ENCODE measurements around the gene CAMK4. TPM values are rescaled to one million over a fixed set of nuclear protein-coding genes. Genes with fewer than 3 reads are reported as not detected.

CAMK4 gene
- total RNA-seq, 4 donors from 2014 or later, result 0.19 to 1.1 (median 0.56) TPM

DNA sequence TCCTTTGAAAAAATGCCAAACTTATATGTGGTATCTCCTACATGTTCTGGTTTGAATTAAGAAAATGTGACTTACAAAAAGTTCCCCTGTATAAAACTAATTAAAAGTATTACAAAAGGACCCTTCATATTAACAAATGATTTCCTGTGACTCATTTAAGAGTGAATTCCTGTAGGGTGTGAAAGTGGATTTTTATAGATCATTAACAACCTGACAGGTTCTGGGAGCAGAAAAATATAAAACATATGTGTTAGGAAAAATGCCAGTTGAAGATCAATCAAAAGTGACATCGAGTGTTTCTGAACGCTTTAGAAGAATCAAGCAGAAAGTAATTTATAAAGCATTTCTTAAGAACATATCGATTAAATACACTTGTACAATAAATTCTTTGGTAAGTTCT is 35.5 kb downstream of the CAMK4 start:
- TF ChIP-seq, protein P1, sequence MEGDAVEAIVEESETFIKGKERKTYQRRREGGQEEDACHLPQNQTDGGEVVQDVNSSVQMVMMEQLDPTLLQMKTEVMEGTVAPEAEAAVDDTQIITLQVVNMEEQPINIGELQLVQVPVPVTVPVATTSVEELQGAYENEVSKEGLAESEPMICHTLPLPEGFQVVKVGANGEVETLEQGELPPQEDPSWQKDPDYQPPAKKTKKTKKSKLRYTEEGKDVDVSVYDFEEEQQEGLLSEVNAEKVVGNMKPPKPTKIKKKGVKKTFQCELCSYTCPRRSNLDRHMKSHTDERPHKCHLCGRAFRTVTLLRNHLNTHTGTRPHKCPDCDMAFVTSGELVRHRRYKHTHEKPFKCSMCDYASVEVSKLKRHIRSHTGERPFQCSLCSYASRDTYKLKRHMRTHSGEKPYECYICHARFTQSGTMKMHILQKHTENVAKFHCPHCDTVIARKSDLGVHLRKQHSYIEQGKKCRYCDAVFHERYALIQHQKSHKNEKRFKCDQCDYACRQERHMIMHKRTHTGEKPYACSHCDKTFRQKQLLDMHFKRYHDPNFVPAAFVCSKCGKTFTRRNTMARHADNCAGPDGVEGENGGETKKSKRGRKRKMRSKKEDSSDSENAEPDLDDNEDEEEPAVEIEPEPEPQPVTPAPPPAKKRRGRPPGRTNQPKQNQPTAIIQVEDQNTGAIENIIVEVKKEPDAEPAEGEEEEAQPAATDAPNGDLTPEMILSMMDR (IDR thresholded peaks at IDR 0.05; ENCODE audit: low read depth), result no peak

DNA sequence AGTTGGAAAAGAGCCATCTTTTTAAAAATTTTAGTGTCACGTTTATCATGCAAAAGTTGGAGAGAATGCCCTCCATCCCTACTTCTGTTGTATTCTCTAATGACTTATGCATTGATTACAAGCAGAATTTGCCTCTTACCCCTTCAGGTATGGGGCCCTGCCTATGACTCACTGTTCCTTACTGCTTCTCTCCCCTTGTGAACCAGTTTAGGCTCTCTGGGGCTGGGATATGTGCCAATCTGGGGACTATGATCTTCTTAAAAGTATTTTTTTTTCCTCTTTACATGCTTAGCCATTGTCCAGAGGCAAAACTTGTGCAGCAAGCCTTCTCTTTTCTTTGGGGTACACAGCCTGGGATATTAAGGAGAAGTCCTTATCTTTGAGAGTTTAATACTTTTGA is 37.4 kb downstream of the CAMK4 start:
- TF ChIP-seq, protein P1 (IDR thresholded peaks at IDR 0.05; ENCODE audit: low read depth), result no peak

DNA sequence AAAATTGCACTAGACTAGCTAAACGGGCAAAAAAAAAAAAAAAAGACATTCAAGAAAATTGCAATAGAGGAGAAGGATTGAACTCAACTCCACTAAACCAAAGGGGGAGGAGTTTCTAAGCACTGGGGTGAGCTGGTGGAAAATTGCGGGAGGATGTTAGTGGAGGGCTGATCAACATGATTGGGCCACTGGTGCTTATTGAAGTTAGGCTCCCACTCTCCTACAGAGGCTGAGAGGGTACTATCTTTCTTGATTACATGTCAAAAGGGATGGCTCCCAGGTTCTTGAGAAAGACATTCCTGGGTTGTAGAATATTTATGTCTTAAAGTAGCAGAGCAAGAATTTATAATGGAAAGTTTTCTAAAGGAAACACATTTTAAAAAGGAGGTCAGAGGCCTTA is 38.0 kb downstream of the CAMK4 start:
- TF ChIP-seq, protein P1 (IDR thresholded peaks at IDR 0.05; ENCODE audit: low read depth), result no peak

DNA sequence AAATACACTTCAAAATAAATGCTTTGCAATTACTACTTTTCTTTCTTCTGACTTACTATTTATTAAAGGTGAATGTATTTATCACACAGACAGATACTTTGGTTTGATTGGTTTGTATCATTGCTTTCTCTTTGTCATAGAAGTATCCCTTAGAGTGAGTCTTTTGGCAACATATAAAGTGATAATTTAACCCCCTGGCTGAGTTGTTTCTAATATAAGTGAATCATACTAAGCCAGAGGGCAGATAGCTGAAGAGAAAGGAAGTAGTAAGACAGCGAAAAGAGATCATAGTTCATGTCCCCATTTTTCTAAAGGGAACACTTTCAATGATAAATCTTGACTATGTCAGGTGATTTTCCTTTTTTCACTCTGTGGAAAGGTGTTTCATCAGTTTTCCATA is 38.6 kb downstream of the CAMK4 start:
- TF ChIP-seq, protein P1 (IDR thresholded peaks at IDR 0.05; ENCODE audit: low read depth), result no peak

DNA sequence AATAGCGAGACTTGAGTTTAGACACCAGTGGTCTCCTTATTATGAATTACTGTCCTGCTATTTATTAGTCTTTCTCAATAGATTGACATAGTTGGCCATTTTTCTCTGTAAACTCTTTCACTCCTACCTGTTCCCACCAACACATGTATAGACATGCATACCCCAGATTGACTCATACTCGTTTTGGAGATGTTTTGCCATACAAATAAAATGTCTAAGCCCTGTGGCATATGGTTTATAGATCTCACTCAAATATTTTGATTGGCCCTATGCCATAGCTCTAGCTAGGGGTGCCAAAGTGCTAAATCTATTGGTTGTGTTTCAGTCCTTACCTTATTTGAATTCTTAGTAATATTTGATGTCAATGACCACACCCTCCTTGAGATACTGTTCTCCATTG is 42.3 kb downstream of the CAMK4 start:
- TF ChIP-seq, protein P1 (IDR thresholded peaks at IDR 0.05; ENCODE audit: low read depth), result no peak

DNA sequence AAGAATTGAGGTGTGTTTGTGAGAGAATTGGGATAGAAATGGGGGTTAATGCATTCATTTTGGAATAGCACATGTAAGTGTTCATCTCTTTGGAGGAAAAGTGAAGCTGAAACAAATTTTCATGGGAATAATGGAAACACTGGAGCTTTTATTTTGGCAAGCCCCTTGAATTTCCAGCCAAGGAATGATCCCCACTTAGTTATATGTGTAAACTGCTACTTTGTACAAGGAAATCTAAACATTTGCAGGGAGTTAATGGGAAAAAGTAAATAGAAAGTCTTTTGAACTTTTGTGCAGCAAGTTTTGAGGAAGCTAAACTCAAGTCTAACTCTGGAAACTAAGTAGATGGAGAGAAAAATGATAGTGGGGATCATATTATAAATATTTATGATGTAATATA is 44.1 kb downstream of the CAMK4 start:
- TF ChIP-seq, protein P1 (IDR thresholded peaks at IDR 0.05; ENCODE audit: low read depth), result no peak

DNA sequence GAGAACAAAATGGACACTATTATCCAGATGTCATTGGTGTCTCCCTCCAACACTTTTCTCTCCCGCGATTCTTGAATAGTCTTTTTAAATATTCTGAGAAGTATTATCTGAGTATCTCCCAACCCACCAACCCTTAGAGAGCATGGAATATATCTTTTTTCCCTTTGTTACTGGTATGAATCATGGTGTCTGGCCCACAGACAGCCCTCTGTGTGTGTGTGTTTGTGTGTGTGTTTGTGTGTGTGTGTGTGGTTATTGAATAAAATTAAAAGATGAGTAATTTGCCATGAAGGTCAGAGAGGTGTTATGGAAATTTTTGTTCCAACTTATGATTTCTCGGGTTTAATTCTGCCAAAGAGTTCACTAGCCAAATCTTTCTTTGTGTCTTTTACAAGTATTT is 47.7 kb downstream of the CAMK4 start:
- TF ChIP-seq, protein P1 (IDR thresholded peaks at IDR 0.05; ENCODE audit: low read depth), result no peak
